K562 (cell line): Measurements from ENCODE around the gene MED12. TPM values are rescaled to one million over a fixed set of nuclear protein-coding genes. Genes with fewer than 3 reads are reported as not detected.

ENCODE experiments used
- ATAC-seq: fragments of 200-7000 bp; cut with Tn5 transposase; 3 replicates; pipeline ENCODE4 v1.9.1; 2020; ENCODE audit warnings: moderate library complexity
- BruUV-seq: library from RNA; stranded (reverse); fragments of 400-500 nt; replicated peaks from 2 replicates; lab custom pipeline; 2021; lab: Mats Ljungman, UMichigan
- CTCF ChIA-PET: fragments of 300-600 bp; formaldehyde crosslinking; extraction: SDS; loops from one replicate; lab custom pipeline; 2021; ENCODE audit warnings: low intra/inter-chr PET ratio; lab: Yijun Ruan, JAX
- POLR2A ChIA-PET: fragments of 300-600, 350-650 bp; sonication (Branson Sonifier 250); formaldehyde crosslinking; extraction: SDS; loops from one replicate; lab custom pipeline; 2021; ENCODE audit warnings: antibody characterized with exemption, inconsistent platforms; lab: Yijun Ruan, JAX
- DNase-seq, 4 experiments: peaks; one replicate each; pipeline versions ENCODE4 v3.0.0 to v3.0.0-alpha.2; 2011 to 2018; ENCODE audit warnings: low spot score in 3 of 4, mixed read lengths in 3 of 4; ENCODE audit errors: extremely low read depth in 1 of 4
- FAIRE-seq: peaks from 2 replicates; lab custom pipeline; 2011; peaks lifted over from hg19 to GRCh38; lab: Jason Lieb, UNC
- H2AFZ ChIP-seq: 2 replicates; pipeline ENCODE4 v1.6.0; 2011; ENCODE audit warnings: low read depth, low read length, control low read depth, inconsistent platforms
- H3K27ac ChIP-seq: fragments of 200-600 bp; 3 replicates; pipeline ENCODE4 v1.8.0; 2011; ENCODE audit warnings: low read depth, mild to moderate bottlenecking, control low read depth, inconsistent platforms, low read length, moderate library complexity, mixed read lengths; ENCODE audit errors: extremely low read depth
- H3K27me3 ChIP-seq, 2 experiments: fragments of 300-600 bp in 1 of 2; 2 replicates in 1 of 2; 3 replicates in 1 of 2; pipeline versions ENCODE4 v1.6.0 to v1.8.0; 2011; ENCODE audit warnings: inconsistent platforms in 2 of 2, low read length in 2 of 2, mild to moderate bottlenecking in 1 of 2, mixed read lengths in 1 of 2, moderate library complexity in 1 of 2; ENCODE audit not compliant: control insufficient read depth in 2 of 2, insufficient read depth in 2 of 2
- H3K36me3 ChIP-seq: fragments of 300-600 bp; 3 replicates; pipeline ENCODE4 v1.8.0; 2011; ENCODE audit warnings: mild to moderate bottlenecking, low read length, inconsistent platforms; ENCODE audit not compliant: control insufficient read depth, insufficient read depth
- H3K4me1 ChIP-seq, 2 experiments: fragments of 200-600 bp in 1 of 2; replicated peaks in 1 of 2; 2 replicates in 1 of 2; 3 replicates in 1 of 2; pipeline versions ENCODE4 v1.5.1 to v1.8.0; 2011; ENCODE audit warnings: inconsistent platforms in 2 of 2, low read length in 2 of 2, mild to moderate bottlenecking in 1 of 2, mixed read lengths in 1 of 2, moderate library complexity in 1 of 2; ENCODE audit not compliant: control insufficient read depth in 2 of 2, insufficient read depth in 2 of 2
- H3K4me2 ChIP-seq: 2 replicates; pipeline ENCODE4 v1.6.1; 2011; ENCODE audit warnings: low read length, control low read depth, inconsistent platforms, mixed read lengths; ENCODE audit not compliant: insufficient read depth
- H3K4me3 ChIP-seq: fragments of 200-600 bp; sonication (generic), shearing (Covaris generic); 2 replicates; pipeline ENCODE4 v1.5.1; 2016; ENCODE audit warnings: control low read depth, inconsistent platforms
- H3K79me2 ChIP-seq: fragments of 200-600 bp; 3 replicates; pipeline ENCODE4 v1.8.0; 2011; ENCODE audit warnings: low read length, inconsistent platforms; ENCODE audit not compliant: control insufficient read depth, insufficient read depth
- H3K9ac ChIP-seq, 2 experiments: 2 replicates each; pipeline versions ENCODE4 v1.6.0 to v1.6.1; 2011; ENCODE audit warnings: low read depth in 2 of 2, low read length in 2 of 2, control low read depth in 1 of 2, inconsistent platforms in 1 of 2, mild to moderate bottlenecking in 1 of 2, mixed read lengths in 1 of 2; ENCODE audit not compliant: insufficient read depth in 1 of 2
- H3K9me1 ChIP-seq: one replicate; pipeline ENCODE4 v1.6.0; 2011; ENCODE audit warnings: inconsistent platforms, mild to moderate bottlenecking, low read length, moderate library complexity; ENCODE audit not compliant: control insufficient read depth, insufficient read depth
- H3K9me3 ChIP-seq: replicated peaks from 2 replicates; pipeline ENCODE4 v1.5.1; 2011; ENCODE audit warnings: low read depth, low read length, inconsistent platforms; ENCODE audit not compliant: control insufficient read depth, insufficient read depth
- H4K20me1 ChIP-seq: replicated peaks from 2 replicates; pipeline ENCODE4 v1.6.1; 2011; ENCODE audit warnings: low read length, inconsistent platforms, mixed read lengths; ENCODE audit not compliant: control insufficient read depth, insufficient read depth
- BRF1 ChIP-seq: IDR thresholded peaks from 3 replicates; pipeline ENCODE4 v1.6.1; 2011; ENCODE audit warnings: borderline replicate concordance, mild to moderate bottlenecking; ENCODE audit not compliant: insufficient read length; ENCODE audit errors: extremely low read depth
- CEBPG ChIP-seq, 3 experiments: fragments of 200-800 bp in 1 of 3; sonication (Bioruptor generic) in 1 of 3; sonication (generic) in 1 of 3; formaldehyde crosslinking in 1 of 3; IDR thresholded peaks in 2 of 3; conservative IDR thresholded peaks in 1 of 3; 2 replicates each; pipeline versions ENCODE4 v1.6.1 to v1.8.0; 2016 to 2022; ENCODE audit warnings: missing compliant biosample characterization in 2 of 3, missing genetic modification characterization in 2 of 3, mild to moderate bottlenecking in 1 of 3, missing genetic modification reagents in 1 of 3
- CHD4 ChIP-seq: fragments of 200-600 bp; sonication (generic); IDR thresholded peaks from 3 replicates; pipeline ENCODE4 v1.6.1; 2012; ENCODE audit warnings: low read depth, mild to moderate bottlenecking, mixed read lengths, low read length, inconsistent platforms; ENCODE audit not compliant: insufficient read depth, insufficient replicate concordance, poor library complexity, severe bottlenecking
- FOSL1 ChIP-seq: fragments of 200-800 bp; sonication (Bioruptor generic); conservative IDR thresholded peaks from 2 replicates; pipeline ENCODE4 v1.6.1; 2016; ENCODE audit warnings: missing genetic modification characterization, missing compliant biosample characterization
- GABPA ChIP-seq: fragments of 200-800 bp; sonication (Bioruptor generic); conservative IDR thresholded peaks from 2 replicates; pipeline ENCODE4 v1.6.1; 2016; ENCODE audit warnings: low read depth, missing genetic modification characterization, missing compliant biosample characterization
- SP1 ChIP-seq: sonication (generic); formaldehyde crosslinking; IDR thresholded peaks from 2 replicates; pipeline ENCODE4 v1.8.1; 2022; ENCODE audit warnings: mild to moderate bottlenecking, missing genetic modification reagents
- ZFP30 ChIP-seq: fragments of 250-450 bp; sonication (Bioruptor Pico); IDR thresholded peaks from 2 replicates; pipeline ENCODE4 v1.8.0; 2022; ENCODE audit warnings: moderate library complexity, mild to moderate bottlenecking, inconsistent platforms, borderline replicate concordance
- ZNF41 ChIP-seq: fragments of 250-450 bp; sonication (Bioruptor Pico); conservative IDR thresholded peaks from 2 replicates; pipeline ENCODE4 v1.4.0; 2020; ENCODE audit warnings: mild to moderate bottlenecking
- ZNF699 ChIP-seq: fragments of 250-450 bp; sonication (Bioruptor Pico); IDR thresholded peaks from 2 replicates; pipeline ENCODE4 v1.8.0; 2021; ENCODE audit warnings: mild to moderate bottlenecking, moderate library complexity; ENCODE audit not compliant: insufficient replicate concordance
- WGBS: fragments of 100-300 bp; shearing (Covaris generic); methylation state at CpG from one replicate; pipeline ENCODE4 v1.1.6; 2016; ENCODE audit warnings: low coverage, mixed read lengths; ENCODE audit not compliant: insufficient coverage; ENCODE audit errors: missing lambda C conversion rate; 5-methylcytosine and 5-hydroxymethylcytosine counted together
- in situ Hi-C: fragments of 300-500 bp; cut with MboI; formaldehyde crosslinking; loops from 4 replicates; pipeline ENCODE4 v1.15.0; 2018; ENCODE audit warnings: inconsistent platforms, mixed read lengths
- intact Hi-C: fragments of 100-400 bp; cut with micrococcal nuclease; formaldehyde crosslinking; loops from 2 replicates; pipeline ENCODE4 v1.14.2; 2022
- polyA plus RNA-seq, 8 experiments: library from polyadenylated mRNA; depleted of rRNA in 4 of 8; stranded (reverse) in 5 of 8; unstranded in 3 of 8; fragments of >200 nt; fragmentation: Nextera tagmentation in 2 of 8; fragmentation: Illumina TruSeq in 1 of 8; extraction: Ambion mirVana in 2 of 8; extraction: Trizol in 1 of 8; gene quantifications; 2 replicates each; pipeline versions ENCODE4 v1.2.1 to v1.2.3, GENCODE V29; 2011 to 2014; ENCODE audit warnings: inconsistent platforms in 1 of 8, missing spikeins in 1 of 8
- total RNA-seq, 7 experiments: library from RNA; depleted of rRNA in 6 of 7; stranded (reverse); fragments of >200 nt in 6 of 7; fragmentation: Illumina TruSeq in 2 of 7; extraction: Trizol in 2 of 7; gene quantifications; 2 replicates each; pipeline versions ENCODE4 v1.2.1 to v1.2.3, GENCODE V29; 2011 to 2021; ENCODE audit warnings: low replicate concordance in 1 of 7

MED12 gene
- total and polyA plus RNA-seq, 9 of the 15 experiments (the other 6 are each of a cell fraction or from before 2014, with no cell fraction given) = 1.6 to 49.7 (median 8.6) TPM

DNA sequence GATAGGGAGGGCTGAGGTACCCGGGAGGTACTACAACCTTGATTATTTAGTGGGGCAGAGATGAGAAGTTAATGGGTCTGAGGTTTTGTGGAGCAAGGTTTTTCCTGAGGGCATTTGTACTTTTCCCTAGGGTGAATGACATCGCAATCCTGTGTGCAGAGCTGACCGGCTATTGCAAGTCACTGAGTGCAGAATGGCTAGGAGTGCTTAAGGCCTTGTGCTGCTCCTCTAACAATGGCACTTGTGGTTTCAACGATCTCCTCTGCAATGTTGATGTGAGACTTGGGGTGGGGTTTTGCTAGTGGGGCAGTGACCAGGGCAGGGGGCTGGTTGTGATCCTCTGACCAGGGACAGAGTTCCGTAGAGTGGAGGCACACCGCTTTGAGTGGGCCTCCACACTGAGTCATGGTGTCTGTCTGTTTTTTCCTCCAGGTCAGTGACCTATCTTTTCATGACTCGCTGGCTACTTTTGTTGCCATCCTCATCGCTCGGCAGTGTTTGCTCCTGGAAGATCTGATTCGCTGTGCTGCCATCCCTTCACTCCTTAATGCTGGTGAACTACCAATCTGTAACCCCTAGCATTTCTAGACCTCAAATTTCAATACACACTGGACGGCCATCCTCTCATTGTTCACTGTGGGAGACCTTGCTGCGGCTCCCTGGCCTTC, 9.9 kb downstream of the MED12 start:
- H3K4me1 ChIP-seq = peaks cover 24 to 34% of the 10 kb centered on the region in 2 experiments; a peak in 4 of 5 replicates
- whole genome bisulfite sequencing = 73% methylated on average over 10 of the region's 12 CpGs
- no peak overlapping the region for H3K27ac ChIP-seq
- no peak overlapping the region for H3K4me3 ChIP-seq
- no peaks in the 10 kb centered on the region for H3K27me3 ChIP-seq
- H3K9me1 ChIP-seq = no peaks in the 10 kb centered on the region
- H3K79me2 ChIP-seq = no peaks in the 10 kb centered on the region; the same call in 2 of the 3 replicates
- no peak for ATAC-seq
- ChIA-PET POLR2A (interaction anchor here (1.4 to 4.2 kb wide), 2 partner anchors 10 to 11 kb away, joined by 4 to 29 read pairs; partner anchors contain the start of gene MED12), CTCF (interaction anchor here (1.0 to 1.6 kb wide), 3 partner anchors 28 to 50 kb away, joined by 3 to 6 read pairs (median 4); no protein-coding TSS in a partner anchor)
- H3K9ac ChIP-seq = 0 out of 4 replicates have a peak overlapping the region, but pooled peaks of 1 of the 2 experiments have one; percentile 12
- no peak for FAIRE-seq
- H4K20me1 ChIP-seq = 0 out of 2 replicates have a peak, but pooled peaks cover 5% of the 10 kb centered on the region
- peaks cover 95% of the 10 kb centered on the region for H3K36me3 ChIP-seq
- in situ Hi-C loops = no loop called here
- no peak for DNase-seq
- H2AFZ ChIP-seq = no peak overlapping the region
- H3K9me3 ChIP-seq = no peaks in the 10 kb centered on the region
- intact Hi-C loops = no loop called here
- H3K4me2 ChIP-seq = no peak overlapping the region
- no TSS peak for BruUV-seq
- TF ChIP-seq SP1 (CRISPR knock-in tag) = no peak
- TF ChIP-seq FOSL1 (tag) = no peak
- no peak for TF ChIP-seq ZNF699 (CRISPR knock-in tag)
- no peak for TF ChIP-seq GABPA (tag)
- no peak for TF ChIP-seq CEBPG (CRISPR knock-in tag; IDR thresholded peaks at IDR 0.05)
- no peak for TF ChIP-seq CEBPG (tag; conservative IDR thresholded peaks at IDR 0.05 in 1 of 2, IDR thresholded peaks at IDR 0.05 in 1 of 2)
- TF ChIP-seq ZFP30 = no peak
- no peak for TF ChIP-seq CHD4
- TF ChIP-seq ZNF41 (CRISPR knock-in tag) = no peak
- TF ChIP-seq BRF1 = no peak
